GM12878 (cell line): ENCODE measurements around the gene C1R.

ENCODE experiments used
- CREM ChIP-seq: IDR thresholded peaks from 2 replicates; pipeline ENCODE4 v1.6.1; 2014; ENCODE audit warnings: antibody characterized with exemption, low read depth
- CTCF ChIP-seq, 3 experiments: IDR thresholded peaks in 2 of 3; conservative IDR thresholded peaks in 1 of 3; 2 replicates each; pipeline ENCODE4 v1.5.1; 2011; ENCODE audit warnings: low read depth in 3 of 3, low read length in 3 of 3, mild to moderate bottlenecking in 3 of 3, control low read depth in 2 of 3, moderate library complexity in 2 of 3, inconsistent platforms in 1 of 3, mixed read lengths in 1 of 3; ENCODE audit not compliant: control insufficient read depth in 2 of 3, insufficient read depth in 1 of 3; ENCODE audit errors: extremely low read depth in 1 of 3
- EED ChIP-seq: sonication (generic); IDR thresholded peaks from 2 replicates; pipeline ENCODE4 v1.6.1; 2016; ENCODE audit warnings: antibody characterized with exemption, low read depth
- EGR1 ChIP-seq, 2 experiments: IDR thresholded peaks; 1 replicate in 1 of 2; 2 replicates in 1 of 2; pipeline ENCODE4 v1.6.1; 2011 to 2012; ENCODE audit warnings: low read depth in 2 of 2, low read length in 2 of 2, borderline replicate concordance in 1 of 2, mild to moderate bottlenecking in 1 of 2, moderate library complexity in 1 of 2
- ESRRA ChIP-seq: IDR thresholded peaks from 2 replicates; pipeline ENCODE4 v1.6.1; 2012; ENCODE audit warnings: mild to moderate bottlenecking, low read length, improper control_type of control experiment
- JUND ChIP-seq: IDR thresholded peaks from 2 replicates; pipeline ENCODE4 v1.6.1; 2012; ENCODE audit warnings: low read depth, mild to moderate bottlenecking, low read length, improper control_type of control experiment, moderate library complexity
- MYC ChIP-seq: IDR thresholded peaks from 2 replicates; pipeline ENCODE4 v1.6.1; 2011; ENCODE audit warnings: mild to moderate bottlenecking, low read length, moderate library complexity, inconsistent platforms; ENCODE audit not compliant: insufficient read depth, insufficient replicate concordance, insufficient read length, severe bottlenecking
- POLR2A ChIP-seq: IDR thresholded peaks from 2 replicates; pipeline ENCODE4 v1.6.1; 2011; ENCODE audit warnings: low read depth, mild to moderate bottlenecking, low read length
- RFX5 ChIP-seq: IDR thresholded peaks from 2 replicates; pipeline ENCODE4 v1.6.1; 2011; ENCODE audit warnings: low read depth, low read length, improper control_type of control experiment
- YY1 ChIP-seq: IDR thresholded peaks from 2 replicates; pipeline ENCODE4 v1.6.1; 2011; ENCODE audit warnings: low read depth, mild to moderate bottlenecking, low read length

DNA sequence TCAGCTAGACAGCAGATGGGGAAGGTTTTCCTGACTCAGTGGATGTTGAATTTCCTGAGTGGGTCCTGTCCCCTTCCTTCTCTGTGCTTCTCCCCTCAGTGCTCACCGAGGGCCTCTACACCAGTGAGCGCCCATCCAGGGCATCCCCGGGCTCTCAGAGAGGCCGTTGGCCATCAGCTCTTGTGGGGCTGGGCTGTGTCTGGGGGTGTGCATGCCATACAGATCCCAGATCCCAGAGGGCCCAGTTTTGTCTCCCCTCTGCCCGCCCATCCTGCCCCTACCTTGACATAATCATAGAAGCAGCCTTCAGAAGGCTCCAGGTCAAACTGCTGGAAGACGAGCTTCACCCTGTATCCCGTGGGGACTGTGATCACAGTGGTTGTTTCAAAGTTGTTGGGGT lies 1.1 kb downstream of the C1R start:
- TF ChIP-seq MYC (no peak), POLR2A (no peak), CREM (no peak), CTCF (IDR thresholded peaks at IDR 0.05 in 2 of 3, conservative IDR thresholded peaks at IDR 0.05 in 1 of 3; ENCODE audit: control insufficient read depth in 2 of 3, extremely low read depth in 1 of 3, insufficient read depth in 1 of 3, low read depth in 3 of 3, low read length in 3 of 3) (no peak), YY1 (no peak), JUND (no peak), EED (no peak), EGR1 (IDR thresholded peaks at IDR 0.05; ENCODE audit: borderline replicate concordance in 1 of 2, low read depth in 2 of 2, low read length in 2 of 2) (no peak), ESRRA (no peak), RFX5 (no peak)
